GM19023 (cell line): ENCODE data around the gene ZNF790.
"Not testable (repeated sequence)": the region's sequence is repeated elsewhere in the genome, so short reads cannot be mapped to it uniquely, and the experiment has no call there.

ENCODE experiments used
- ATAC-seq: cut with Tn5 transposase; IDR thresholded peaks from one replicate; pipeline ENCODE4 v1.9.1; 2021; ENCODE audit warnings: mild to moderate bottlenecking, moderate library complexity; ENCODE audit not compliant: unreplicated experiment

The ZNF790 gene

DNA sequence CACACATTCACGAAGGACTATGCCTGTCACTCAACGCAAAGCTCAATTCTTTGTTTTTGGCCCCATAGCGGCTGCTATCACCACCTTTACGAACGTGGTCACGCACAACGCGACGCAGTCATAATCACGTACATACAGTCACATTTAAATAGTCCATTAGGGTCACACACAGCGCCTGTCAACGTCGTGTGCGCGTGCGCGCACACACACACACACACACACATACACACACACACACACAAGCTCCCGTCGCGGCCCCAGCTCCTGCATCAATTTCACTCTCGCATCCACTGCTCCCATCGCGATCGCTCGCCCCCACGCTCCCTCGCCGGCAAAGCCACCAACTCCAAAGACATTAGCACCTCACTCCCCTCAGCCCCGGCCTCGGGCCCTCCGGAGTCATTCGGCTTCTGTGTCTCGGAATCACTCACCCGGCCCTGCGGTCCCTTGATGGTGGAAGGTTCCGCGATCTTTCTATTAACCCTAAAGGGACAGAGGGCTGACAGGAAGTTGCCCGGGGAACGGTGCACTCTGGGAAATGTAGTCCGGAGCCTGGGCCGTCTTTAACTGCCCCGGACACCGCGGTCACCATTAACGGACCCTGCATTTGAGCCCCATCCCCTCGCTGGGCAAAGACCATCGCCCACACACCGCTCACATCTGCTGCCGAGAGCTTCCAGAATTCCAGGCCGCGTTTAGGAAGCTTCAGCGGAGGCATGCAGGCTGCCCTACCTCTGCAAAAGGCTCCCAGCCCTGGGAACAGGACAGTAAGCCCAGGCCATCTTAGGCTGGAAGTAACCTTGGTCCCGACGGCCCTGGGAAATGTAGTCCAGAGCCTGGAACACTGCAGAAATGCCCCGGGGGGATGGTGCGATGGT lies at the start of gene ZNF790:
TSS of gene ZNF790 (minus strand) at position 482 of the 878 bp plus-strand sequence. CDS start 12,768 bp downstream, outside the sequence.
- peak; percentile 92 for ATAC-seq

DNA sequence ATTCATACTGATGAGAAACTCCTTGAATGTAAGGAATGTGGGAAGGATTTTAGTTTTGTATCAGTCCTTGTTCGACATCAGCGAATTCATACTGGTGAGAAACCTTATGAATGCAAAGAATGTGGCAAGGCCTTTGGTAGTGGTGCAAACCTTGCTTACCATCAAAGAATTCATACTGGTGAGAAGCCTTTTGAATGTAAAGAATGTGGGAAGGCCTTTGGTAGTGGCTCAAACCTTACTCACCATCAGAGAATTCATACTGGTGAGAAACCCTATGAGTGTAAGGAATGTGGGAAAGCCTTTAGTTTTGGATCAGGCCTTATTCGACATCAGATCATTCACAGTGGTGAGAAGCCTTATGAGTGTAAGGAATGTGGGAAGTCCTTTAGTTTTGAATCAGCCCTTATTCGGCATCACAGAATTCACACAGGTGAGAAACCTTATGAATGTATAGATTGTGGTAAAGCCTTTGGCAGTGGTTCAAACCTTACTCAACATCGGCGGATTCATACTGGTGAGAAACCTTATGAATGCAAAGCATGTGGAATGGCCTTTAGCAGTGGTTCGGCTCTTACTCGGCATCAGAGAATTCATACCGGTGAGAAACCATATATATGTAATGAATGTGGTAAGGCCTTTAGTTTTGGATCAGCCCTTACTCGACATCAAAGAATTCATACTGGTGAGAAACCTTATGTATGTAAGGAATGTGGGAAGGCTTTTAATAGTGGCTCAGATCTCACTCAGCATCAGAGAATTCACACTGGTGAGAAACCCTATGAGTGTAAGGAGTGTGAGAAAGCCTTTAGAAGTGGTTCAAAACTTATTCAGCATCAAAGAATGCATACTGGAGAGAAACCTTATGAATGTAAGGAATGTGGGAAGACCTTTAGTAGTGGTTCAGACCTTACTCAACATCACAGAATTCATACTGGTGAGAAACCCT lies 39.1 kb upstream of the ZNF790 start:
- no peak for ATAC-seq

- no peak for ATAC-seq
Observed at GRCh38 chr19:36851898-36852297, 13.7 kb upstream of the ZNF790 start.

DNA sequence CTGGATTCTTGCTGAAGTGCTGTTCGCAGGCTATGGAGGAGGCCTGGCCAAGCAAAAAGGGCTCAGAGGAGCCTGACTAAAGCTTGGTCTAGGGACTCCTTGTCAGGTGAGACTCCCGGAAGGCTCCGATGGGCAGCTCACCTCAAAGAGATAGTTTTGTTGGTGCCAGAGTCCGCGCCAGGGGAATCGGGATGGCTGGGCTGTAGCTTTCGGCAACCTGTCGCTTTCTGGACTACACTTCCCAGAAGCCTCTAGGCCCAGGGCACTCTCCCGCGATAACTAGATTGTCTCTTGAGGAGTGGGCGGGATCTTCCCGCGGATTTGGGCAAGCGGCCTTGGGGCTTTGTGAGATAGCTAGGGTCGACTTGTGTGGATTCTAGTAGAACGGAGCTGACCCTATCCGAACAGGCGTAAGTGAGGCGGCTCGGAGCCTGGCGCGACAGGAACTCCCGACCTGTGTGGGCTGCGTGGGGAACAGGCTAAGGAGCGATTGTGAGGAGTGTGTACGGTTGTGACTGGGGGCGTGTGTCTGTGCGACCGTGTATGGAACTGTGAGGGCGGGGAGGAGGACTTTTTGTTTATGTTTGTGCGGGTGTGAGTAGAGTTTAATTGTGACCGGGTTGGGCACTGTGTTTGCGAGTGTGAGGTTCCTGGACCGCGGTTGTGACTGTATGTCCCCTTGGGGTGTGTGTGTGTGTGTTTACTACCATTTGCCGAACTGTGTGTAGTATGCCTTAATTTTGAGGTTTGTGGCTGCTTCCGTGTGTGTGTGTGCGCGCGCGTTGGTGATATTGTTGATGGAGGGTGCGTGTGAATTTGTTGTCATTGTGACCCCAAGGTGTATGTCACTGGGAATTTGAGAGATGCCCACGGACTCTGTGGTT lies 12.6 kb upstream of the ZNF790 start, which contains the start of gene ZNF345:
TSS of gene ZNF345 (plus strand) at position 318 of the 884 bp plus-strand sequence. CDS start 25,955 bp downstream, outside the sequence.
- peak; percentile 82 for ATAC-seq

- ATAC-seq = peak; percentile 87
Observed at GRCh38 chr19:36849701-36850558, 11.7 kb upstream of the ZNF790 start.

GRCh38 chr19:36847968-36848367 lies 9.8 kb upstream of the ZNF790 start:
- ATAC-seq = no peak

- ATAC-seq = no peak
Observed at GRCh38 chr19:36838784-36839324, 667 bp upstream of the ZNF790 start.

- ATAC-seq = no peak
Observed at GRCh38 chr19:36837176-36837905, 846 bp downstream of the ZNF790 start.

DNA sequence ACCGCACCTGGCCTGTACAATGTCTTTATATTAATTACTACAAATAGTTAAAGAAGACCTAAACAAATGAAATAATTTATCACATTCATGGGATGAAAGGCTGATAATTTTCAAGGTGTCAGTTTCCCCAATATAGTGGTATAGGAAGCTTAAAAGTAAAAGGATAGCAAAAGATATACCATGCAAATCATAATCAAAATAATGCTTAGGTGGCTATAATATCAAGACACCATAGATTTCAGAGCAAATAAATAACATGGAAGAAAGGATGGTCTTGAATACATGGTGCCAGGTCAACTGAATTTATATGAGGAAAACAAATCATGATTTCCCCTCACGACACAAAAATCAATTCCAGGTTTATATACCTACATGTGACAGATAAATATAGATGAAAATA lies 4.8 kb downstream of the ZNF790 start:
- ATAC-seq = no peak

GRCh38 chr19:36821758-36822157 lies 16.4 kb downstream of the ZNF790 start:
- no peak for ATAC-seq

GRCh38 chr19:36819130-36819630 lies 19.0 kb downstream of the ZNF790 start:
- no peak for ATAC-seq

- no peak for ATAC-seq
Observed at GRCh38 chr19:36807029-36807428, 31.2 kb downstream of the ZNF790 start.

- no peak for ATAC-seq
Observed at GRCh38 chr19:36805364-36805763, 32.8 kb downstream of the ZNF790 start.

- no peak for ATAC-seq
Observed at GRCh38 chr19:36797786-36798108, 40.4 kb downstream of the ZNF790 start.

DNA sequence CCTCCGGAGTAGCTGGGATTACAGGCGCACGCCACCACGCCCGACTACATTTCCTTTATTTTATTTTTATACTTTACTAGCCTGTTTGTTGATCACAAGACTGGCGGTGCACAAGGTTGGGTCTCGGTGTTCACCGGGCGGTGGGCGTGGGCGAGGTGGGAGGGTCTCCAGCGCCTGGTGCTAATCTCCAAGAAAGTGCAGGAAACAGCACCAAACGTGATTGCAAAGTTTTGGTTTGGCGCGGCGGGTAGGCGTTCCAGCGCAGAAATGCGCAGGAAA lies 41.5 kb downstream of the ZNF790 start:
- ATAC-seq = no peak

GRCh38 chr19:36791420-36792141 lies 46.6 kb downstream of the ZNF790 start:
- not testable (repeated sequence) for ATAC-seq

GRCh38 chr19:36775768-36776167 lies 62.4 kb downstream of the ZNF790 start:
- no peak for ATAC-seq

DNA sequence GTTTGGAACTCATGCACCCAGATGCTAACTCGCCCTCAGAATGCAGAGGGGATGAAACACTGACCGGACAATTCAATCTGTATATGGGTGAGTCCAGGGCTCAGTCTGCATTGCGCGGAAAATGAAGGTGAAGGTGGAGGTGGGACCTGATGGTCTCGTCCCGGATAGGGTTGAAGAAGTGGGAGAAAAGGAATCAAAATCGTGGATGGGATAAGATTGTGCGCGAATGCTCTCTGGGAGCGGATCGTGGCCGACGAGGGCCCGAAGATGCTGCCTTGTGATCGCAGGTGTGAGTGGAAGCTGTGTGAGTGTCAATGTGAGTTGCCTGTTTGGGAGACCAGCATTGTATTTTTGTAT lies 65.0 kb downstream of the ZNF790 start:
- no peak for ATAC-seq
